HEK293 (cell line): ENCODE measurements around the gene EXOC2.

Experiments
- CTCF ChIP-seq: fragments of 450-650 bp; formaldehyde crosslinking; IDR thresholded peaks from 2 replicates; pipeline ENCODE4 v1.5.1; 2016; ENCODE audit warnings: missing biosample characterization, missing genetic modification characterization
- KLF1 ChIP-seq: fragments of 450-650 bp; formaldehyde crosslinking; IDR thresholded peaks from 2 replicates; pipeline ENCODE4 v1.5.1; 2016; ENCODE audit warnings: missing biosample characterization, missing genetic modification characterization
- KLF10 ChIP-seq: fragments of 450-650 bp; IDR thresholded peaks from 2 replicates; pipeline ENCODE4 v1.5.1; 2018; ENCODE audit warnings: missing biosample characterization, mild to moderate bottlenecking, missing genetic modification characterization
- KLF9 ChIP-seq: fragments of 450-650 bp; formaldehyde crosslinking; IDR thresholded peaks from 2 replicates; pipeline ENCODE4 v1.5.1; 2016; ENCODE audit warnings: missing biosample characterization, missing genetic modification characterization, low read depth
- MYNN ChIP-seq: fragments of 450-650 bp; formaldehyde crosslinking; IDR thresholded peaks from 2 replicates; pipeline ENCODE4 v1.5.1; 2016; ENCODE audit warnings: missing biosample characterization, missing genetic modification characterization, borderline replicate concordance
- OSR2 ChIP-seq: fragments of 450-650 bp; formaldehyde crosslinking; IDR thresholded peaks from 2 replicates; pipeline ENCODE4 v1.5.1; 2016; ENCODE audit warnings: missing biosample characterization, missing genetic modification characterization
- TCF7L2 ChIP-seq: IDR thresholded peaks from 2 replicates; pipeline ENCODE4 v1.6.1; 2011; ENCODE audit warnings: low read depth, mild to moderate bottlenecking, inconsistent platforms, low read length, moderate library complexity, borderline replicate concordance
- ZNF174 ChIP-seq: fragments of 450-650 bp; formaldehyde crosslinking; IDR thresholded peaks from 2 replicates; pipeline ENCODE4 v1.5.0; 2017; ENCODE audit warnings: missing biosample characterization, mild to moderate bottlenecking, missing genetic modification characterization
- ZNF37A ChIP-seq: fragments of 450-650 bp; IDR thresholded peaks from 2 replicates; pipeline ENCODE4 v1.5.1; 2018; ENCODE audit warnings: missing biosample characterization, missing genetic modification characterization
- ZNF501 ChIP-seq: fragments of 450-650 bp; formaldehyde crosslinking; IDR thresholded peaks from 2 replicates; pipeline ENCODE4 v1.5.1; 2016; ENCODE audit warnings: missing biosample characterization, missing genetic modification characterization
- ZNF510 ChIP-seq: fragments of 450-650 bp; formaldehyde crosslinking; IDR thresholded peaks from 2 replicates; pipeline ENCODE4 v1.5.1; 2018; ENCODE audit warnings: mild to moderate bottlenecking, missing genetic modification characterization, missing biosample characterization; ENCODE audit not compliant: insufficient replicate concordance
- ZNF610 ChIP-seq: fragments of 450-650 bp; formaldehyde crosslinking; IDR thresholded peaks from 2 replicates; pipeline ENCODE4 v1.5.1; 2016; ENCODE audit warnings: missing biosample characterization, missing genetic modification characterization, borderline replicate concordance
- TF ChIP-seq, protein P1 (sequence below): fragments of 450-650 bp; formaldehyde crosslinking; conservative IDR thresholded peaks from 2 replicates; pipeline ENCODE4 v1.5.1; 2016; ENCODE audit warnings: low read depth, missing biosample characterization, missing genetic modification characterization
- TF ChIP-seq, protein P2 (sequence below): fragments of 450-650 bp; formaldehyde crosslinking; IDR thresholded peaks from 2 replicates; pipeline ENCODE4 v1.5.1; 2016; ENCODE audit warnings: missing biosample characterization, missing genetic modification characterization

GRCh38 chr6:710601-711571 is 17.9 kb upstream of the EXOC2 start:
- TF ChIP-seq MYNN, result no peak
- TF ChIP-seq CTCF (tag by site-specific recombination), result no peak
- TF ChIP-seq ZNF501 (tag by site-specific recombination), result no peak
- no peak for TF ChIP-seq ZNF174 (tag by site-specific recombination)
- no peak for TF ChIP-seq ZNF510 (tag by site-specific recombination)
- TF ChIP-seq, protein P1, sequence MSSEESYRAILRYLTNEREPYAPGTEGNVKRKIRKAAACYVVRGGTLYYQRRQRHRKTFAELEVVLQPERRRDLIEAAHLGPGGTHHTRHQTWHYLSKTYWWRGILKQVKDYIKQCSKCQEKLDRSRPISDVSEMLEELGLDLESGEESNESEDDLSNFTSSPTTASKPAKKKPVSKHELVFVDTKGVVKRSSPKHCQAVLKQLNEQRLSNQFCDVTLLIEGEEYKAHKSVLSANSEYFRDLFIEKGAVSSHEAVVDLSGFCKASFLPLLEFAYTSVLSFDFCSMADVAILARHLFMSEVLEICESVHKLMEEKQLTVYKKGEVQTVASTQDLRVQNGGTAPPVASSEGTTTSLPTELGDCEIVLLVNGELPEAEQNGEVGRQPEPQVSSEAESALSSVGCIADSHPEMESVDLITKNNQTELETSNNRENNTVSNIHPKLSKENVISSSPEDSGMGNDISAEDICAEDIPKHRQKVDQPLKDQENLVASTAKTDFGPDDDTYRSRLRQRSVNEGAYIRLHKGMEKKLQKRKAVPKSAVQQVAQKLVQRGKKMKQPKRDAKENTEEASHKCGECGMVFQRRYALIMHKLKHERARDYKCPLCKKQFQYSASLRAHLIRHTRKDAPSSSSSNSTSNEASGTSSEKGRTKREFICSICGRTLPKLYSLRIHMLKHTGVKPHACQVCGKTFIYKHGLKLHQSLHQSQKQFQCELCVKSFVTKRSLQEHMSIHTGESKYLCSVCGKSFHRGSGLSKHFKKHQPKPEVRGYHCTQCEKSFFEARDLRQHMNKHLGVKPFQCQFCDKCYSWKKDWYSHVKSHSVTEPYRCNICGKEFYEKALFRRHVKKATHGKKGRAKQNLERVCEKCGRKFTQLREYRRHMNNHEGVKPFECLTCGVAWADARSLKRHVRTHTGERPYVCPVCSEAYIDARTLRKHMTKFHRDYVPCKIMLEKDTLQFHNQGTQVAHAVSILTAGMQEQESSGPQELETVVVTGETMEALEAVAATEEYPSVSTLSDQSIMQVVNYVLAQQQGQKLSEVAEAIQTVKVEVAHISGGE (tag by site-specific recombination), result no peak
- no peak for TF ChIP-seq ZNF610 (tag by site-specific recombination)
- TF ChIP-seq OSR2 (tag by site-specific recombination), result no peak
- TF ChIP-seq KLF10 (tag by site-specific recombination), result no peak
- TF ChIP-seq KLF9 (tag by site-specific recombination), result no peak
- TF ChIP-seq, protein P2, sequence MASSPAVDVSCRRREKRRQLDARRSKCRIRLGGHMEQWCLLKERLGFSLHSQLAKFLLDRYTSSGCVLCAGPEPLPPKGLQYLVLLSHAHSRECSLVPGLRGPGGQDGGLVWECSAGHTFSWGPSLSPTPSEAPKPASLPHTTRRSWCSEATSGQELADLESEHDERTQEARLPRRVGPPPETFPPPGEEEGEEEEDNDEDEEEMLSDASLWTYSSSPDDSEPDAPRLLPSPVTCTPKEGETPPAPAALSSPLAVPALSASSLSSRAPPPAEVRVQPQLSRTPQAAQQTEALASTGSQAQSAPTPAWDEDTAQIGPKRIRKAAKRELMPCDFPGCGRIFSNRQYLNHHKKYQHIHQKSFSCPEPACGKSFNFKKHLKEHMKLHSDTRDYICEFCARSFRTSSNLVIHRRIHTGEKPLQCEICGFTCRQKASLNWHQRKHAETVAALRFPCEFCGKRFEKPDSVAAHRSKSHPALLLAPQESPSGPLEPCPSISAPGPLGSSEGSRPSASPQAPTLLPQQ, result no peak
- TF ChIP-seq TCF7L2, result no peak
- no peak for TF ChIP-seq ZNF37A (tag by site-specific recombination)
- TF ChIP-seq KLF1 (tag by site-specific recombination), result no peak
